SHP77 treated with DMSO at 0.1 percent for 48 hours (cell line): ENCODE measurements around the gene C20orf173.
"Not testable (repeated sequence)": the region's sequence is repeated elsewhere in the genome, so short reads cannot be mapped to it uniquely, and the experiment has no call there.

Experiments used
- DNase-seq: peaks from one replicate; lab custom pipeline; 2025; lab: John Stamatoyannopoulos, UW

The C20orf173 gene, protein sequence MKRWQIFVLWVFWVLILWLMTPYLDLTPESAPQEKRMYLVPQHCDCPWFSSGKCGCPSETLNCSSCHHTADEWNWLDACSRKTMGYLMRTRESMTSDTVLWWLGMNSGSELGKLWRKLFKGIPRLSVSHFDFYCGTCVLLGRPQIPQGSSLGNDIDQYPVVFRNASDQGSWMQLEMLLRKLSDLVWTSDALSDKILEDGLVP

DNA sequence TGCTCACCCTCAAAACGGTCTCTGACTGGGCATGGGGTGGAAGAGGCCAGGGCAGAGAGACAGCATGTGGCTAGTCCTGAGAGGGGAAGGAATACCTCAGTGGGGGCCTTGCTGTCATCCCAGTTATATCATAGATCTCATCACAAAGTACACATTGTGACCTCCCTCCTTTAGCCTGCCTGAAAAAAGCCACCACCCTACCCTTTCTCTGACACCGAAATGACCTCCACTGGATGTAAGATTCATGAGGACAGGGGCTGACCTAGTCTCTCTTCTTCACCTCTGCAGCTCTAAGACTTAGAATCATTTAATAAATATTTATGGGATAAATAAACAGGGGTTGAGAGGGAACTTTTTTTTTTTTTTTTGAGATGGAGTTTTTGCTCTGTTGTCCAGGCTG, at the start of gene C20orf173:
Gene C20orf173 (minus strand): TSS at position 101 of the 400 bp plus-strand sequence. CDS start 279 bp downstream, outside the sequence.
- no peak for DNase-seq

DNA sequence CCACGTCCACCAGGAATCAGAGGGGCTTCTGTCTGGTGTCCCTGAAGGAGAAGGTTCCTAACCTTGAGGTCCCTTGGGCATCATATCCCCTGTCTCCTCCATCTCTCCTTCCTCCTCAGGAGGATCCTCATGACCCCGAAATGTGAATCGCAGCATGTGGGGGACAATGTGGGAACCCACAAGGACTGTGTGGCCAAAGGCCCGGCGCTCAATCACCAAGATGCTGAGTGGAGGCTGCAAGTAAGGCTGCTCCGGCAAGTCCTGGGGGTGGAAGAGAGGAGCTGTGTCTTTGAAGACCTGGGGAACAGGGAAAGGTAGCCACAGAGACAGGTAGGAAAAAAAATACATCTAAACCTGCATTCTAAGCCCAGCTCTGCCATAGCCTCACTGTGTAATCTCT, 49.7 kb upstream of the C20orf173 start:
- DNase-seq, result no peak

DNA sequence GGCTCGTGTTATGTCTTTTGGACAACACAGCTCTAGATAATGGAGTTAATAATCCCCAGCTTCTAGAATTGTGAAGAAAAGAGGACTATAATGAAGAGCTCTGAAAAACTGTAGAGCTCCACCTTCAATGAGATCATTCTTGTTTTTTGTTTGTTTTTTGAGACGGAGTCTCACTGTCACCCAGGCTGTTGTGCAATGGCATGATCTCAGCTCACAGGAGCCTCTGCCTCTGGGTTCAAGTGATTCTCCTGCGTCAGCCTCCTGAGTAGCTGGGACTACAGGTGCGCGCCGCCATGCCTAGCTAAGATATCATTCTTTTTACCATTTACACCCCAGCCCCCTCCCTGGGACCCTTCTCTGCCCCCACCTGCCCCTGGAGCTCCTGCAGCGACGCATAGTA, 49.0 kb upstream of the C20orf173 start:
- DNase-seq, result no peak

DNA sequence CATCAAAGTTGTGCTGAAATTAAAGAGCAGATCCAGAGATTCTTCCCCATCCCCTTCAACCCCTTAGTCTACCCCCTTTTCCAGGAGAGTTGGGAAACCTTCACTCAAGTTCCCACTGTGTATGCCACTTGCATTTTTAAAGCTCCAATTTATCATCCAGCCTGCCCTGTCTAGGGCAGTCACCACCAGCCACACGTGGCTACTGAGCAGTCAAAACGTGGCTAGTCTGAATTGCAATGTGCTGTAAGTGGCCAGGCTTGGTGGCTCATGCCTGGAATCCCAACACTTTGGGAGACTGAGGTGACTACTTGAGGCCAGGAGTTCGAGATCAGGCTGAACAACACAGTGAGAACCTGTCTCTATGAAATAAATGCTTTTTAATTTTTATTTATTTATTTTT, 47.4 kb upstream of the C20orf173 start:
- no peak for DNase-seq

DNA sequence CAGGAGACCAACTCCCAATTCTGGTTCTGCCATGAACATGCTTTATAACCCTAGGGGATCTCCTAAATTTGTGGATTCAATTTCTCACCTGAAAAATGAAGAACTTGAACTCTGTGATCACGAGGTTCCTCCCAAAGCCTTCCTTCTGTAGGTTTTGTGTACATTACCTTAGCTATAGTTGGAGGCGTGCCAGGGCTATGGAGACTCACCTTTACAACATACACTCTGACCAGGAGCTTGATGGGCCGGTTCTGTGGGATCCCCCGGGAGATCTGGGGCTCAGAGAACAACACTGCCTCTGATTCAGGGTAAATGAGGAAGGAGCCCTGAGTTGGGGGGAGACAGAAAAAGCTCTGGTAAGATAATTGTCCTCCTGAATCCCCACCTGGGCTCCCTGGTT, 46.5 kb upstream of the C20orf173 start:
- DNase-seq, result no peak

DNA sequence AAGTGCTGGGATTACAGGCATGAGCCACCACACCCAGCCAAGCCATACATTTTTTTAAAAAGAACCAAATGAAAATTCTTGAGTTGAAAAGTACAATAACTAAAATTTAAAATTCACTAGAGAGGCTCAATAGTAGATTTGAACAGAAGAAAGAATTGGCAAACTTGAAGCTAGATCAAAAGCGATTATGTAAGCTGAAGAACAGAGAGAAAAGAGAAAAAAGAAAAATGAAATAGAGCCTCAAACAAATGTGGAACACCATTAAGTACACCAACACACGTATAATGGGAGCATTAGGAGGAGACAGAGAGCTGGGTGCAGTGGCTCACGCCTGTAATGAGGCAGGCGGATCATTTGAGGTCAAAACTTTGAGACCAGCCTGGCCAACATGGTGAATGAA, 43.4 kb upstream of the C20orf173 start:
- DNase-seq, result no peak

DNA sequence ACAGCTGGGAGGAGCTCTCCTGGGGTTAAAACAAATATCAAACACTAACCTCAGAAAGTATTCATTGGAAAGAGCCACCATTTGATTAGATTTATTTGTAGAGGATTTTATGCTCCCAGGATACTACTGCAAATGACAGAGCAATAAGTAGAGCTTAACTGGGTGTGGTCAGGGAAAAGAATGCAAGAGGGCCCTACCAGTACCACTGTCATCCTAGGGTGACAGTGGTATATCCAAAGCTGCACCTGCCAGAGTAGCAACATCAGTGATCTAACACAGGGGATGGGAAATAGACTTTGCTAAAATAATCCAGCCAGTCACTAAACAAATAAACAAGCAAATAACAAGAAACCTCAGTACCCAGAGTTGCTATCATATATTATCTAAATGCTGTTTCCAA, 42.1 kb upstream of the C20orf173 start:
- no peak for DNase-seq

DNA sequence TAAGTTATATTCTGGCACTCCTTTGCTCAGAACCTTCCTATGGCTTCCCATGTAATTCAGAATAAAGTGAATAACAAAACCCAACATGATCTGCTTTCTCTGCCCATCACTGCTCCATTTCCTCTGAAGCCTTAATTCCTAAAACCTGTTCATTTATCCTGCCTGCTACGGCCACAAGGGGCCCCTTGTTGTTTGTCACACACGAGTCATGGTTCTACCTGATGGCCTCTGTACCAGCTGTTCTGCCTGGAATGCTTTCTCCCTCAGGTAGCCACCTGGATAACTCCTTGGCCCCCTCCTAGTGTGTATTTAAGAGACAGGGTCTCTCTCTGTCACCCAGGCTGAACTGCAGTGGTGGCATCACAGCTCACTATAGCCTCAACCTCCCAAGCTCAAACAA, 39.2 kb upstream of the C20orf173 start:
- no peak for DNase-seq

DNA sequence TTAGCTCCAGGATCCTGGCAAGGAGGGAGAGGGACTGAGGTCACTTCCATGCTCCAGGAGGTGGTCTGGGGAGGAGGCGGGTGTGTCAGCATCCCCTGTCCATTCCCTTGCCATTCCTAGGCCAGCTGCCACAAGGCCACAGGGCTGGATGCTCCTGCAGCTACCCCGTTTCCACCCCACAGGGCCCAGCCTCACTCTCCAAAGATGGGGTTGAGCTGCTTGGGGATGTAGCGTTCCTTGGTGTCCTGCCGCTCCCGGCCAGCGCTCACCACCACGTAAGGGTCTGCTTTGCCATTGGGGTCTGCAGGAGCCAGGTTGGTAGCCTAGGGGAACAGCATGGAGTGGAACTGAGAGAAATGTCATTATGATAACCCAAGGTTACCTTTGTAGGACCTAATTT, 35.5 kb upstream of the C20orf173 start:
- no peak for DNase-seq

DNA sequence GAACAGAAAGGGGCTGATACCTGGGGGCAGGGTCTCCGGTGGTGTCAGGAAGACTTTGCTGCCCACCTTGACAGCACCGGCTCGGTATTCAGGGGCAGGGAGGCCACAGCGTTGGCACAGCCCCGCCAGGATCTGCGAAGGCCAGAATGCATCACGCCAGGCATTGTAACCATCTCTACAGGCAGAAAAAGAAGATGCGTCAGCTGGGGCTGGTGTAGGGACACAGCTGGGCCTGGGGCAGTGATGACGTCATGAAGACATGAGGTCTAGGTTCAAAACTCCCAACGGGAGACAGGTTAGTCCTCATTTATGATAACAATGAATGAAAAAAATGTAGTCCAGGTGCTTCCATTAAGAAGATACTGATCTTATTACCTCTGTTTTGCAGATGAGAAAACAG, 34.4 kb upstream of the C20orf173 start:
- DNase-seq, result no peak

DNA sequence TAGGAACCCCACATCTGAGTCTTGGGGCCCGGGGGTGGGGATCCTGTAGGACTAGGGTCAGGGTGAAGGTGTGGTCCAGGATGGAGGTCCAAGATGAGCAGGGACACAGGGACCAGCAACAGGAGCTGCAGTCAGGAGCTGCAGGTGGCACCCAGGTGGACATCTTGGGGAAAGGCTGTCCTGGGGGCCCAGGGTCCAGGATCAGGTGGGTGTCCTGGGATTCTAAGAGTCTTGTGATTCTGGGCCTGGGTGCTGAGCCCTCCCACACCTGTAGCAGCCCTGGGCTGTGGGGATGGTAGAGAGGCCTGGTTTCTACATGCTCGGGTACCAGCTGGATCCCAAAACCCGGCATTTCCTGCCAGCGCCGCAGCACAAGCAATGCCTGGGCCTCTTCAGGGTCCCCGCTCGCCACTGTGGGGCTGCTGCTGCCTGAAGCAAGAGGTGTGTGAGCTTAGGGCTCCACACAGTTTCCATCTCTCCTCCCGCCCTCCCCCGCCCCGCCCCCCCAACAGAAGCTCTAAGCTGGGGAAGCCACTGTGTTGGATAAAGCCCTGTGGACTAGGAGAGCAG, 33.2 kb upstream of the C20orf173 start:
- no peak for DNase-seq

DNA sequence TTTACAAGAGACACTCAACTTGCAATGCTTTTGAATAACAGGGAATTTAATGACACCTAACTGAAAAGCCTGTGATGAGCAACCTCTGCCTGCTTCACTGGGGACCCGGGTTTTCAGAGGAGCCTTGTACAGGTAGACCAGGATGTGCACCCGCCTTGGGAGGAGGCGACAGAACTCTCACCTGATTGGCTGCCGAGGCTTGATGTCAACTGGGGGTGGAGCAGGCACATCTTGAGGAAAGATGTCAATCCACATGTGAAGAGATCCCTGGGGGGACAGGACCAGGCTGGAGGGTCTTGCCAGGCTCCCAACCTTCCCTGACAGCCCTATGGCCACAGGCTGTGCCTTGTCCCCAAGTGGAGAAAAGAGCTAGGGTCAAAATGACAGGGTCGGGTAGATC, 32.2 kb upstream of the C20orf173 start:
- no peak for DNase-seq

DNA sequence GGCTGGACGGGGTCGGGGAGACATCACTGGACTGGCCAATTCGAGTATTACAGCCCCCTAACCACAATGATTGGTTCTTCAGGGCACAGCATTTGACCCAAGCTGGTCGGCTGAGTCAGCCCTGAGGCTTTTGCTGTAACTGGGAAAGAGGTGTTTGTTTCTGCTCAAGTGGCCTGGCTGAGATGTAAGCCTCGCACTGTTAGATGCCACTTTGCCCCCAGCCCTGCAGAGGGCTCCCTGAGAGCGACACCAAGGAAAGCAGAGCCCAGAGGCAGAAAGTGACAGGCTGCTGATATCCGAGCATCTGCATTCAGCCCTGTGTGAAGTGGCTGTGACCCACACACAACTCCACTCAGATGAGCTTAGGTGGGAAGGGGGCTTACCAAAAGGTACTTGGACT, 31.8 kb upstream of the C20orf173 start:
- DNase-seq, result no peak

DNA sequence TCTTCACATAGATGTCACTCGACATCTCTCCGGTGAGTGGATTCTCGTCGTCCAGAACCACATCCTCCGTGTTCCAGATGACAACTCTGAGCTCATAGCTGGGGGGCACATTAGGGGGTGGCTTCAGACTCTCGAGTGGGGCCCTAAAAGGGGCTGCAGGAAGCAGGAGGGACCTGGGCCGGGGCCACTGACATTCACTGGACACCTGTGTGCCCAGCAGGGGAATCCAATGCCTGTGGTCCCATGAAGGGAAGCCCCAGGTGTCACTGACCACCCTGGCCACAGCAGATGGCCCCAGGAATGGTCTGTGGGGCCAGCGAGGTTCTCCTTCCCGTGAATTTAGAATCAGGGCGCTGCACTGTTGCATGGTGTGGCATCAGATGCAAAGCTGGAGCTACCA, 31.1 kb upstream of the C20orf173 start:
- no peak for DNase-seq

DNA sequence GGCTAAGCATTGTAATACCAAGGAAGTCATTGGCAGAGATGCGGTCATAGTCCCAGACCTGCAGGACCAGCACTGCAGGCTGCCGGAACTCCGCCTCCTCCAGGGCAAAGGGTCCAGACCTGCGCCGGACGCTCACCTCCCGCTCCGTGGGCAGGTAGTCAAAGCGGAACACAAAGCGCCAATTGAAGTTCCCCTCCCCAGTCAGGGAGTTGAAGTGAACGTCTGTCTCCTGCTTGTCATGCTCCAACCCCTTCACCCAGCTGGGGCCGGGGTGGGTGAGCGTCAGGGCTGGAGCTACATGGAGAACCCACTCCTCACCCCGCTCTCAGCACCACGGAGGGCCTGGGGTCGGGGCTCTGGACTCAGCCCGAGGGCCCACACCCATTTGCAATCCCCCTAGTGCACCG, 30.7 kb upstream of the C20orf173 start:
- no peak for DNase-seq

DNA sequence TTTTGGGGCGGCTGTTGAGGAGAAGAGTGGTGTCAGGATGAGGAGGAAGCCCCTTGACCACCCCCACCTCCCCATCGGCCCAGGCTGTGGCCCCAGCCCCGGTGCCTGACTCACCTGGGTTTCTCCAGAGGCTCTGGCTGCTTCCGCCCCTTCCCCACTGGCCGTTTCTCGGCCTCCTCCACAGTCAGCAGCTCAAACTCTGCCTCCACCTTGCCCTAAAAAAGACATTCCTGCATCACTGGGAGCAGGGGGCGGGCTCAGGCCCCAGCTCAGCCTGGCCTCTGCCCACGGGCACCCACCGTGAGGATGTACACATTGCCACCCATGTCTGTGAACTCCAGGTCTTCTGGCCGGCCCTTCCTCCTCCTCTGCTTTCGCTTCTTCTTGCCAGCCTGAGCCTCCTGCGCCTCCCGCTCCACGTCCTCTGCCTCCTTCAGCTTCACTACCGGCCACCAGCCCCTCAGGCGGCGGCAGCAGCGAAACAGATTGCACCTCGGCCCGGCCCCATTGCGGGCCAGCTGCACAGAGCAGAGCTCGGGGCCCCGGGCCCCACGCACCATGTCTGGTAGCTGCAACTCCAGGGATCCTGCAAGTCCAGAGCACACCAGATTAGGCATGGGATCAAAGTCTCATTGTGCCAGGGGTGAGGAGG, 29.7 kb upstream of the C20orf173 start:
- no peak for DNase-seq

DNA sequence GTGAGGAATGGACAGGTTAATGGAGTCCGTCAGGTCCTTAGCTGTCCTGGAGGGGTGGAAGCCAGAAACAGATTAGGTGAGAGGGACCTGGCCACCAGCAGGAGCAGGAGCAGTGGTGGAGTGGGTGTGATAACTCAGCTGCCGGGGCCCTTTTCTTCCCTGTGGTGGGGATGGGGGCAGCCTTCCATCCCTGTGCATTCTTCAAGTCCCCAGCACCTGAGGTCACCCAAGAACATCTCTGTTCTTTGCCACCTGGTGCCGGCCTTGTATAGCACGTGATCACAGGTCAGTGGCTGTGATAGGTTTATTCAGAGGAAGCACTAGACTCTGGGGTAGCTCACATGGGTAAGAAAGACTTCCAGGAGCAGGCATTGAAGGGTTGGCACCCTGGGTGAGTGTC, 29.0 kb upstream of the C20orf173 start:
- DNase-seq, result no peak

DNA sequence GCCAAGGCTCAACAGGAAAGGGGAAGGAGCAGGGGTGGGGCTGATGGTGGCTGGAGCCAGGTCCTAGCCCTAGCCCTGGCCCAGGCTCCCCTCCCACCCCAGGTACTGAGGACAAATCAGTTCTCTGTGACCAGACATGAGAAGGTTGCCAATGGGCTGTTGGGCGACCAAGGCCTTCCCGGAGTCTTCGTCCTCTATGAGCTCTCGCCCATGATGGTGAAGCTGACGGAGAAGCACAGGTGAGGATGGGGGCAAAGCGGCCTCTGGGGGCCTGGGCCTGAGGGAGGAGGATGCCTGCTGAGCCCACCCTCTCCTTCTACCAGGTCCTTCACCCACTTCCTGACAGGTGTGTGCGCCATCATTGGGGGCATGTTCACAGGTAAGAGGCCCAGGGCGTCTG, 27.4 kb upstream of the C20orf173 start:
- no peak for DNase-seq

DNA sequence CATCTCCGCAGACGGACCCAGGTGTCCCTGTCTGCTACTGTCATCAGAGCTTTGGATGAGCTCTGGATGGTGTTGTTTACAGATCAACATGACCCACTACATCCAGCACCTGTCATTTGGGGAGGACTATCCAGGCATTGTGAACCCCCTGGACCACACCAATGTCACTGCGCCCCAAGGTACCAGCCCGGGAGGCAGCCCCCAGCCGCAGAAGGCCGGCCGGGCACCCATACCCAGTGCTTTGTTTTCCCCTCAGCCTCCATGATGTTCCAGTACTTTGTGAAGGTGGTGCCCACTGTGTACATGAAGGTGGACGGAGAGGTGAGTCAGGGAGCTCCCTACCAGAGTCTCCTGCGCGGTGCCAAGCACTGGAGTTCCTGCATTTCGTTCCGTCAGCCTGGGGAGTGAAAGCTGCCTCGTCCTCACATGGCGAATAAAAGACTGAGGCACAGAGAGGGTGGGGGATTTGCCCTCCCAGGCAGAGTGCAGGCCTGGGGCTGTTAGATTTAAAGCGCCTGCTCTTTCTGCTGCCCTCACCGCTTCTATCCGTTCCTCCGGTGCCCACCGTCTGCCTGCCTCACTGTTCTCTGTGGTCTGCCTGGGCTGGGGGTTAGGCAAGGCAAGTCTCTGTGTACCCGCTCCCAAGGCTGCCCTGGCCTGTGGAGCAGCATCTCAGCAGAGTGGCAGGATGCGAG, 26.6 kb upstream of the C20orf173 start:
- no peak for DNase-seq

DNA sequence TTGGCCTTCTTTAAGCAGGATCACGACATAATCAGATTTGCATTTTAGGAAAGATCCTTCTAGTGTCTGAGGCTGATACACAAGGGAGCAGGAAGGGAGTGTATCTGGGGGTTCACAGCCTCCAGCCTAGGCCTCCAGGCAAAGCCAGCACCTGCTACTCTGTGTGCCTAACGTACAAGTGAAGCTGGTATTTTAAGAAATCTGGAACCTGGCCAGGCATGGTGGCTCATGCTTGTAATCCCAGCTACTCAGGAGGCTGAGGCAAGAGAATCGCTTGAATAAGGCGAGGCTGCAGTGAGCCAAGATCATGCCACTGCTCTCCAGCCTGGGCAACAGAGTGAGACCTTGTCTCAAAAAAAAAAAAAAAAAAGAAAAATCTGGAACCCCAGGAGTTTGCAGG, 26.0 kb upstream of the C20orf173 start:
- DNase-seq, result not testable (repeated sequence)

DNA sequence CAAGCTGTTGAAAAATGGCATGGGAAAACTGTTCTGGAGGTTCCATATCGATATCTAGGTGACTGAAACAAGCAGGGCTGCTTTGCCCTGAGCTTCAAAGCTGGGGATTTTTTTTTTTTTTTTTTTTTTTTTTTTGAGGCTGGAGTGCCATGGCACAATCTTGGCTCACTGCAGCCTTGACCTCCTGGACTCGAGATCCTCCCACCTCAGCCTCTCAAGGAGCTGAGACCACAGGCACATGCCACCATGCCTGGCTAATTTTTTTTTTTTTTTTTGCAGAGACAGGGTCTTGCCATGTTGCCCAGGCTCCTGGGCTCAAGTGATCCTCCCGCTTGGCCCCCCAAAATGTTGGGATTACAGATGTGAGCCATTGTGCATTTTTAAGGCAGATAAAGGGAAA, 23.5 kb upstream of the C20orf173 start:
- DNase-seq, result no peak

DNA sequence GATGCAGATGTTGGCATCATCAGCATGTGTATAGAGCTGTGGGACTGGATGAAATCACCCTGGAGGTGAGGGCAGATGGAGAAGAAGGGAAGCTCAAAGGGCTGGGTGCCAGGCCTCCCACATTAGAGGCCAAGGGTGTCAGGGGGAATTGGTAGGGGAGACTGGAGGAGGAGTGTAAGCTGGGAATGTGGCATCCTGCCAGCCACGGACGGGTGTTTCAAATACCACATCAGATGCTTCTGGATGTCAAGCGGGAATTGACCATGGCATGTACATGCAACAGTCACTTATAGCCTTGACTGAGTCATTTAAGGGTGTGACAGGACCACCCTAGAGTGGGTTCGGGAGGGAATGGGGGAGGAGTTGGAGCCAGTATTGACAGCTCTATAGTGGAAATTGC, 22.1 kb upstream of the C20orf173 start:
- DNase-seq, result no peak

DNA sequence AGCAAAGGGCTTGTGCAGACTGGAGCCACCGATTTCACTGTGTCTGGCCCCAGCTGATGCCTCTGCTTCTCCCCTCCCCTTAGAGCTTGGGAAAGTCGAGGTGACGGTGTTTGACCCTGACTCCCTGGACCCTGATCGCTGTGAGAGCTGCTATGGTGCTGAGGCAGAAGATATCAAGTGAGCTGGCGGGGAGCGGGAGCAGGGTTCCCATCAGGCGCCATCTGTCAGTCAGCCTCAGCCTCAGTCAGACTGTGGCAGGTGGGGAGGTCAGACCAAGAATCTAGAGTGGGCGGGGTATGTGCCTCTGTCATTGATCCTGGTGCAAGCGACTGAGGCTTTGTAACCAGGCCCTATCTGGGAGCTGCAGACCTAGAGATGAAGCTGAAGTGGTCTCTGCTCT, 17.9 kb upstream of the C20orf173 start:
- no peak for DNase-seq
